Activated CD8-positive, alpha-beta T cell treated with anti-CD3 and anti-CD28 coated beads for 36 hours (primary cell): ENCODE measurements around the gene IGF2BP3. TPM values are rescaled to one million over a fixed set of nuclear protein-coding genes. Genes with fewer than 3 reads are reported as not detected.

Source experiments
- ATAC-seq: fragments of 200-7000 bp; cut with Tn5 transposase; one replicate; pipeline ENCODE4 v1.10.0; 2021; ENCODE audit warnings: mild to moderate bottlenecking, moderate library complexity
- CTCF ChIA-PET: fragments of 350-600 bp; sonication (Branson Sonifier 250); formaldehyde crosslinking; loops from one replicate; lab custom pipeline; 2021; ENCODE audit warnings: antibody characterized with exemption; lab: Charles Lee
- POLR2A ChIA-PET: fragments of 350-600 bp; sonication (Branson Sonifier 250); formaldehyde crosslinking; loops from one replicate; lab custom pipeline; 2021; ENCODE audit warnings: antibody characterized with exemption; lab: Charles Lee
- DNase-seq: peaks from one replicate; pipeline ENCODE4 v3.0.0-alpha.2; 2020
- H3K27ac Mint-ChIP-seq: one replicate; pipeline ENCODE4 v1.8.0; 2021; ENCODE audit warnings: mild to moderate bottlenecking, mixed read lengths
- H3K27me3 Mint-ChIP-seq: one replicate; pipeline ENCODE4 v1.8.0; 2021; ENCODE audit warnings: mixed read lengths
- H3K36me3 Mint-ChIP-seq: one replicate; pipeline ENCODE4 v1.8.0; 2021; ENCODE audit warnings: low read depth, mixed read lengths
- H3K4me1 Mint-ChIP-seq: one replicate; pipeline ENCODE4 v1.8.0; 2021; ENCODE audit warnings: low read depth, mixed read lengths
- H3K4me3 Mint-ChIP-seq: one replicate; pipeline ENCODE4 v1.8.0; 2021; ENCODE audit warnings: mild to moderate bottlenecking, moderate library complexity, mixed read lengths
- H3K9me3 Mint-ChIP-seq: one replicate; pipeline ENCODE4 v1.8.0; 2021; ENCODE audit warnings: mixed read lengths
- CTCF ChIP-seq: fragments of 200-600 bp; IDR thresholded peaks from one replicate; pipeline ENCODE4 v1.8.0; 2022; ENCODE audit warnings: antibody characterized with exemption, mild to moderate bottlenecking
- intact Hi-C: fragments of 100-400 bp; cut with micrococcal nuclease; formaldehyde crosslinking; loops from one replicate; pipeline ENCODE4 v1.10.0; 2022
- total RNA-seq, 2 experiments: library from RNA; stranded (reverse); gene quantifications; one replicate each; pipeline ENCODE4 v1.2.3, GENCODE V29; 2021

The IGF2BP3 gene
- total RNA-seq, 2 experiments from 2014 or later = 0.61 to 1.1 TPM

- Mint-ChIP-seq H3K36me3 (no peaks in the 10 kb centered on the region), H3K9me3 (no peaks in the 10 kb centered on the region), H3K4me1 (peaks cover 3% of the 10 kb centered on the region), H3K27me3 (peaks cover 31% of the 10 kb centered on the region), H3K27ac (no peak overlapping the region), H3K4me3 (no peak overlapping the region)
- ATAC-seq (no peak), DNase-seq (no peak)
- ChIA-PET POLR2A (interaction anchor here (1.2 kb wide), 1 partner anchor 10 kb away, joined by 3 read pairs; no protein-coding TSS in a partner anchor), CTCF (interaction anchor here (0.9 to 1.1 kb wide), 2 partner anchors 13 to 18 kb away, joined by 4 read pairs; no protein-coding TSS in a partner anchor)
- intact Hi-C loops = no loop called here
- TF ChIP-seq CTCF = no peak
These were observed 20.4 kb downstream of the IGF2BP3 start for GRCh38 chr7:23449941-23450340.

DNA sequence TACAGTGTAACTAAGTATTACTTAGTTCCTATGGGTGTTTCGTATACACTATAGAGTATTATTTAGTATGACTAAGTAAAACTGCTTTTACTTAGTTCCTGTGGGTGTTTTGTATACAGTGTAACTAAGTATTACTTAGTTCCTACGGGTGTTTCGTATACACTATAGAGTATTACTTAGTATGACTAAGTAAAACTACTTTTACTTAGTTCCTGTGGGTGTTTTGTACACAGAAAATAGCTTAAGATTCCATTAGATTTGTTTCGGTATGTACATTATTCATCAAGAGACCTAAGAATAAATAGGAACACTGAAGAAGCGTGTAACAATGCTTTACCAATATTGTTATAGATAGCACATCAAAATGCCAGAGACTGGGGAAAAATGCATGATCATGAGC lies 25.0 kb downstream of the IGF2BP3 start:
- ChIA-PET POLR2A (no interaction called here), CTCF (interaction anchor here (0.6 to 1.6 kb wide), 3 partner anchors 101 to 176 kb away, joined by 3 to 8 read pairs (median 5); no protein-coding TSS in a partner anchor)
- intact Hi-C loops = no loop called here
- no peaks in the 10 kb centered on the region for H3K36me3 Mint-ChIP-seq
- TF ChIP-seq CTCF = no peak
- peak; percentile 39 for ATAC-seq
- peaks cover under 1% of the 10 kb centered on the region for H3K4me1 Mint-ChIP-seq
- peaks cover 17% of the 10 kb centered on the region for H3K27me3 Mint-ChIP-seq
- no peak overlapping the region for H3K4me3 Mint-ChIP-seq
- no peaks in the 10 kb centered on the region for H3K9me3 Mint-ChIP-seq
- no peak for DNase-seq
- no peak overlapping the region for H3K27ac Mint-ChIP-seq

GRCh38 chr7:23443974-23444373 lies 26.3 kb downstream of the IGF2BP3 start:
- DNase-seq (no peak), ATAC-seq (no peak)
- Mint-ChIP-seq H3K27ac (no peak overlapping the region), H3K36me3 (no peaks in the 10 kb centered on the region), H3K4me1 (no peaks in the 10 kb centered on the region), H3K27me3 (peaks cover 16% of the 10 kb centered on the region), H3K9me3 (no peaks in the 10 kb centered on the region), H3K4me3 (no peak overlapping the region)
- TF ChIP-seq CTCF = no peak
- intact Hi-C loops = no loop called here
- POLR2A ChIA-PET = no interaction called here
- CTCF ChIA-PET = no interaction called here

DNA sequence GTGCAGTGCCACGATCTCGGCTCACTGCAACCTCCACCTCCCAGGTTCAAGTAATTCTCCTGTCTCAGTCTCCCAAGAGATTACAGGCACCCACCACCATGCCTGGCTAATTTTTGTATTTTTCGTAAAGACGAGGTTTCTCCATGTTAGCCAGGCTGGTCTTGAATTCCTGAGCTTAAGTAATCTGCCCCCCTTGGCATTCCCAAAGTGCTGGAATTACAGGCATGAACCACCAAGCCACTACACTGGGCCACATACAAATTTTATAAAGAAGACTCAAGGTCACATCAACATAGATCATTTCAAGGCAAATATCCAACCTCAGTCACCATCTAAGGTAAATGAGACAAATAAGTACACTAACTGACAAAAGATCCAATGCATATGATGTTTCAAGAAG lies 32.1 kb downstream of the IGF2BP3 start:
- DNase-seq (no peak), ATAC-seq (no peak)
- no peaks in the 10 kb centered on the region for H3K9me3 Mint-ChIP-seq
- H3K36me3 Mint-ChIP-seq = no peaks in the 10 kb centered on the region
- H3K27me3 Mint-ChIP-seq = peaks cover 6% of the 10 kb centered on the region
- intact Hi-C loops = no loop called here
- no peak for TF ChIP-seq CTCF
- CTCF ChIA-PET = no interaction called here
- no peak overlapping the region for H3K27ac Mint-ChIP-seq
- H3K4me1 Mint-ChIP-seq = no peaks in the 10 kb centered on the region
- POLR2A ChIA-PET = no interaction called here
- H3K4me3 Mint-ChIP-seq = no peak overlapping the region

GRCh38 chr7:23434147-23434917 lies 36.0 kb downstream of the IGF2BP3 start:
- no peak overlapping the region for H3K4me3 Mint-ChIP-seq
- ChIA-PET CTCF (interaction anchor here (1.4 kb wide), 1 partner anchor 161 kb away, joined by 3 read pairs; no protein-coding TSS in a partner anchor), POLR2A (no interaction called here)
- H3K36me3 Mint-ChIP-seq = no peaks in the 10 kb centered on the region
- intact Hi-C loops = no loop called here
- ATAC-seq = no peak
- no peak for TF ChIP-seq CTCF
- no peak overlapping the region for H3K27ac Mint-ChIP-seq
- peaks cover 14% of the 10 kb centered on the region for H3K27me3 Mint-ChIP-seq
- DNase-seq = no peak
- H3K4me1 Mint-ChIP-seq = peaks cover 5% of the 10 kb centered on the region
- no peaks in the 10 kb centered on the region for H3K9me3 Mint-ChIP-seq
